GM18517 (cell line): ENCODE results near the gene KCNN3.

Experiments
- ATAC-seq: cut with Tn5 transposase; IDR thresholded peaks from one replicate; pipeline ENCODE4 v1.9.1; 2021; ENCODE audit warnings: mild to moderate bottlenecking, moderate library complexity; ENCODE audit not compliant: unreplicated experiment

Gene KCNN3

DNA sequence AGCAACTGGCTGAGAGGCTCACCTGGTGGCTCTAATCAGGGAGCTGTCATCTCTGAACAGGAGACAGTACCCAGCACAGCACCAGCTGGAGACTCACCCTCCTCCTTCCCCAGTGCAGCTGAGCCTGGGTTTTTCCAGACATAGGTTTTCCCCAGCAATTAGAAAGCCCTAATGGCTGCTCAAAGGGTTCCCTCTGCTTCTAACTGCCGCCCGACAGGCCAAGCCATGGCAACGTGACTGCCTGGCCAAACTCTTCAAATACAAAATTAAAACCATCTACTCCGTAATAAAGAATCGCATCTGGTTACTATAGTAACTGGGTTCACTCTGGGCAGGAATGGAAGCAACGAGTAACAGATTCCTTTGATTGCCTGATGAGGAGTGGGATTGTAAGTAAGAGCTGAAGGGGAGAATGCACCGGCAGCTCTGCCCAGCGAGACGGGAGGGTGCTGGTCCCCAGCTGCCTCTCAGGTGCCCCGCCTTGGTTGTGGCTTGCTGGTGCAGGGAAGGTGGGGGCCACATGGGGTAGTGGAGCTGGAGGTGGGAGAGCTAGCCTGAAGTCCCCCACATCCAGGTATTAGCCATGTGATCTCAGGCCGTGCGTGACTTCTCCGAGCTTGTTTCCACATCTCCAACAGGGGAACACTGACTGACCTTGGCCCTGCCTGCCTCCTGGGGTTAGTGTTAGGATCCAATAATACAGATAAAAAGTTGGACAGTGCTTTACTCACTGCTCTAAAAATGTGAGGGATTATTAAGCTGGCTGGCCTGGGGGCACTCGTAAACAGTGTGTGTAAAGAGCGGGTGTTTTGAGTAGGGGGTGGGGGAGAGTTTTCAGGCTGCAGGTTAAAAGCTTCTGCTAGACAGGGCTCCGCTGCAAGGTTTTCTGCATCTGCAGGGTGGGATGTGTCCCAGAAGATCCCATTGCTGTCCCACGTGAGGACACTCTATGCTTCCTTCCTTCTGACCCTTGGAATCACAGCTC lies 94.2 kb downstream of the KCNN3 start:
- ATAC-seq, result no peak

DNA sequence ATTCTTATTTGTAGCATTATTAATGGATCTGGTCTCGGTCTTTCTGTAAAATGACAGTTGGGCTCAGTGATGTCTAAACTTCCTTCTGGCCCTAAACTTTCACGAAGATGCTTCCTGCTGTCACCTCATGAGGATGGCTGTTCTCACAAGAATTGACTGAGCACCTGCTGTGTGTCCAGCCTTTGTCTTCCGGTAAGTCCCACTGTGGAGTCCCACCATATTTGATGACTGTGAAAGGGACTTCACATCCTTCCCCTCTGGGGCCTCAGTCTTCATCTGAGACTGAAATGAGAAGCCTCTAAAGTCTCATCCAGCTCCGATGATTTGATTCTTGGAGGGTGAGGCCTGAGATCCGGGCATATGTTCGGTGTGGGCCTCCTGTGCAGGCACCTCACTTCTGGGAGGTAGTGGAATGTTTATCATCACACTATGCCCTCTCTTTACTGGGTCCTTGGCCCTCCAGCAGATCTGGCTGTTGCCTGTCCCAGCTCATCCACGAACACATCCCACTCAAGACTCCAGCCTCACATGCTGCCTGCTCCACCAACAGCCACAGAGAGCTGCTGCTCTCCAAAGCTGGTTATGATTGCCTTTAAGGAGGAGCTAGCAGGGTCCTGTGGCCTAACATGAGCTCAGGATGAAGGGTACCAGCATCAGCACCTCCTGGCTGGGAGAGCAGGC lies 95.8 kb downstream of the KCNN3 start:
- no peak for ATAC-seq

DNA sequence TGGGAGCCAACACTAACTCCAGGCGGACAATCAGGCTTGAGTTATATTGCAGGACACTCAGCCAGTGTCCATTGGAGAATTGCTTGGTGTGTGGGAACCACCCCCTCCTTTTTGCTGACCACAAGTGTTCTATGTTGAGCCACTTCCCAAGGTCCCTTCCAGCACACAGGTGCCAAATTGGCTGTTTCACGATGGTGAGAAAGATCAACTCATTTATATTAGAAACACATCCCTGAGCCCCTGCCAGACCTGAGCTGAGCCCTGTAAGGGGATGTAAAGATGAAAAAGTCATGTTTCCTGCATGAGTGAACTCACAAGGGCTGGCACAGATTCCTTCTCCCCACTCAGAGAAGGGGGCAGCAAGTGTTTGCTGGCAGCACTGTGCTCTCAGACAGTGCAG lies 96.5 kb downstream of the KCNN3 start:
- ATAC-seq, result no peak

DNA sequence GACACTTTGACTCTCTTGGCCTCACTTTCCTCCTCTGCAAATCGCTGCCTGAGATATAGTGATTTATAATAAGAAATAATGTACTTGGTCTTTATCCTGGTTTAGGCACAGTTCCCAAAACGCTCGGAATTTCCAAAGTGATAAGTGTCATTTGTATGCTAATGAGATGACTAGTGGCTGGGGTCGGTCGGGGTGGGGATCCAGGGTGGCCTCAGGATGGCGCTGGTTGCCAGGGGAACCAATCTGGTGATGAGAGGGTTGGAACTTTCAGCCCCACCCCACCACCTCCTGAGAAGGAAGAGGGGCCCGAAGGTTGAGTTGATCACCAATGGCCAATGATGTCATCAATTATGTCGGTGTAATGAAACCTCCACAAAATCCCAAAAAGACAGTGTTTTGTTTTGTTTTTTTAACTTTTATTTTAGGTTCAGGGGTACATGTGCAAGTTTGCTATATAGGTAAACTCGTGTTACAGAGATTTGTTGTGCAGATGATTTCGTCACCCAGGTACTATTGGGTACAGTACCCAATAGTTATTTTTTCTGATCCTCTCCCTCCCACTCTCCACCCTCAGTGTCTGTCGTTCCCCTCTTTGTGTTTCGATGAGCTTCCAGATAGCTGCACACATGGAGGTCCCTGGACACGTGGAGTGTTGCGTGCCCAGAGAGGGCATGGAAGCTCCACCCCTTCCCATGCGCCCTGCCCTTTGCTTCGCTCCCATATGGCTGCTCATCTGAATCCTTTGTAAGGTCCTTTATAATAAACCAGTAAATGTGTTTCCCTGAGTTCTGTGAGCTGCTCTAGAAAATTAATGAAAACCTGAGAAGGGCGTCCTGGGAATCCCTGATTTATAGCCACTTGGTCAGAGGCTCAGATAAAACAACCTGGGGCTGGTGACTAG lies 97.2 kb downstream of the KCNN3 start:
- ATAC-seq, result no peak

DNA sequence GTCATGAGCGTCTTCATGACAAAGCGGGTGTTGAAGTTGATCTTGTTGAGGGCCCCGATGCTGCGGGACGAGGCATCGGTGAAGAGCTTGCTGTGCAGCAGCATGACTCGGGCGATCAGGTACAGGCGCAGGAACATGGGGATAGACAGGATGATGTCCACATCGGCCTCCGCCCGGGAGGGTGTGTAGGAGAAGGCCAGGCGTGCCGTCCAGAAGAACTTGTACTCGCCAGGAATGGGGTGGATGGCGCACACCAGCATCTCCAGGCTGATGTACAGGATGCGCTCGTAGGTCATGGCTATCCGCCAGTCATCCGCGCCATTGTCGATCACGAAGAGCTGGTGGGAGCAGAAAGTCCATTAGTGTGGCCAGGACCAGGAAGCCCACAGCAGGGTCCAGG lies 98.0 kb downstream of the KCNN3 start:
- ATAC-seq, result no peak

DNA sequence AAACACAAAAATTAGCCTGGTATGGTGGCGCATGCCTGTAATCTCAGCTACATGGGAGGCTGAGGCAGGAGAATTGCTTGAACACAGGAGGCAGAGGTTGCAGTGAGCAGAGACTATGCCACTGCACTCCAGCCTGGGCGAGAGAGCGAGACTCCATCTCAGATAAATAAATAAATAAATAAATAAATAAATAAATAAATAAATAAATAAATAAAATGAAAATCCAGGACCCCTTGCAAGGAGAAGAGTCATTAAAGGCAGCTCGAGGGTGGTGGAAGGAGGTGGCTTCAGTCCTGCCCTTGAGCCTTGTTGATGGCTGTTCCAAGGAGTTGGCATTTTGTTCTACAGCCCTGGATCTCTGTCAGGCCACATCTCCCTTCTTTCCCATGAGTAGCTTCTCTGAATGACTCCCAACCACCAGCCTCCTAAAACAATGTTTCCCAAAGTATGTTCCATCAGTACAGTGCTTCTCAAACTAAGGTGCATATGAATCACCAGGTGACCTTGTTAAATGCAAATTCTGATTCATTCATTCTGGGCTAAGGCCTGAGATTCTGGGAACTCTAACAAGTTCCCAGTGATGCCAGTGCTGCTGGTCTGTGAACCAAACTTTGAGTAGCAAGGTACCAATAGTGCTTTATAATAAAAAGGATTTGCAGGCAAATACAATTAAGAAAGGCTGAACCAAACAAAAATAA lies 99.0 kb downstream of the KCNN3 start:
- ATAC-seq, result no peak

DNA sequence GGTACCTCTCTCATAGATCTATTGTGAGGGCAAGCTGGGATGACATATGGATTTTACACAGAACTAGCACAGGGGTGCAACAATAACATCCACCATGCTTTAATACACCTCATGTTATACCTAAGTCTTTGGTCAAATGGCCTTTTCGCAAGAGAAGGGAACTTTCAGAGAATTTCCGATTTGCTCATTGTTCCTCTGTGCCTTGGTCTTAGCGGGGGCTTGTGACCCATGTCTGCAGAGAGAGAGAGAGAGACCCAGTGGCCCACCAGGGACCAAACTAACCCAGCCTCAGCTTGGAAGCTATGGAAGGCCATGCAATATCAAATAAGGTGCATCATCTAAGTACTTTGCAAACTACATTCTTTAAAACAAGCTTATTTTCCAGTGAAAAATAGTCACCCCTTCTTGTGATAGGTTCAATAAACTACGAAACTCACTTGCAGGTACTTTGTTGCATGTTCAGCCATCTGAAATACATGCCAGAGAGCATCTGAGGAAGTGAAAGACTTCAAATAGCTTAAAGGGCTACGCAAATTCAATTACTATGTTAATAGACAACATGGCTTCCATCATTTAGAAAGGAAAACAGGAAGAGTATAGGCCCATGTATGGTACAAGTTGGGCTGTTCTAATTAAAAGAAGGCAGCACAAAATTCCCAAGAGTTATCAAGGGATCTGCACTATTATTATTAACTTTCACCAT lies 100.7 kb downstream of the KCNN3 start:
- ATAC-seq, result no peak

DNA sequence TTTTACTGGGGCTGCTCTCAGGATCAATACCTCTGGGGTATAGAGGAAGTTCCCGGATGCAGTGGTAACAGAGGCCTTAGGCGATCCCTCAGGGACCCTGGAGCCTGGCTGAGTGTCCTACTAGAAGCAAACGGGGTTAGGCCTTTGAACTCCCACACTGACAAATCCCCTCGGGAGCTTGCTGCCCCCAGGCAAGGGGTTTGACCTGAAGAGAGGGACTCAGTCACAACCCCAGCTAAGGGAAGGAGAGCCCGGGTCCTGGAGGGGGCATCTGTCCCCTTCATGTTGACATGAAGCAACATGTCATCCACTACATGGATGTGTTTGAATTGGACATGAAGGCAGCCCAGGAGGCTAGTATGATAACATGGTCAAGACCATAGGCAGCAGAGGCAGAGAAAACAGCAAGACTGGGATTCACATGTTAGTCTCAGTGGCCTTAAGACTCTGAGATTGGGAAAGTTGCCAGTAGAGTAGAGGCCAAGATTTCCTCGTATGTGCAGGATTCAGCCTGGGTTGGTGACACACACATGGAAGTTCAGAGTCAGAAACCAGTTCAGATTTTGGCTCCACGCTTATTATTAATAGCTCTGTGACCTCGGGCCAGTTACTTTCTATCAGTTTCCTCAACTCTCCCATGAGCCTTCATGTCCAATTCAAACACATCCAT lies 101.5 kb downstream of the KCNN3 start:
- no peak for ATAC-seq

DNA sequence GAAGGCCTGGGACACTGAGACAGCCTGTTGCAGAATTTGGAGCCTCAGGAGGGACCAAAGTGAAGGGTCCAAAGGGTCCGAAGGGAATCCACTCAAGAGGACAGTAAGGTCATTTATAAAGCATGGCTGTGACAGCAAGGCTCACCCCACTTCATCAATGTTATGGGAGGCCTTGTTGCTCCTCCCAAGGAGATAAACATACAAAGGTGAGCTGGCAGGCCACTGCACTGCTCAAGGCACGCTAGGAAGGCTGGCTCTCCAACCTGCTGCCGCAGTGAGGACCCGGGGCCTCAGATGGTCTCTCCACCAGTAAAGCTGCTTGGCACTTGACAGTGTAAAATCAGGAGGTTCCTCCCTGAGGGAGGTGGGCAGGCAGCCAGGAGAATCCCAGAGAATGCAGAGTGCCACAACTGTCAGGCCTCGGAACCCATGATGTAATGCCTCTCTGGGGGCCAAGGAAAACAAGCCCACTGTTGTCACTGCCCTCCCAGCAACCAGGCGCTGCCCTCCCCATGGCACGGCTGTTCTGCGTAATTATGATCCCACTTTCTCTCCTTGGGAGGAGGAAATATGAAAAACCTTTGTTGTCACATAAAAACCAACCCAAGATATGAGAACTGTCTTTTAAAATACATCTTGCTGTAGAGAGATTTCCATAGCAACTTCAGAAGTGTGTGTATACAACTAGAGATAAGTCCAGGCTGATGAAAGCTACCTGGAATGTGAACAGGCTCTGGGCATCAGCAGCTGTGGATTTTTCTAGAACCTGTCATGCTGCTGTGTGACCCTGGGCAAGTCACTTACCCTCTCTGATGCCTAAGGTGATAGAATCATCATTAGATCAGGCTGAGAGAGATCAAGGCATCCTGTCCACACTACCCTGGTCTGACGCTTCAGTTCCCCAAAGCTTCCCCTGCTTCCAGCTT lies 102.5 kb downstream of the KCNN3 start:
- ATAC-seq, result no peak

DNA sequence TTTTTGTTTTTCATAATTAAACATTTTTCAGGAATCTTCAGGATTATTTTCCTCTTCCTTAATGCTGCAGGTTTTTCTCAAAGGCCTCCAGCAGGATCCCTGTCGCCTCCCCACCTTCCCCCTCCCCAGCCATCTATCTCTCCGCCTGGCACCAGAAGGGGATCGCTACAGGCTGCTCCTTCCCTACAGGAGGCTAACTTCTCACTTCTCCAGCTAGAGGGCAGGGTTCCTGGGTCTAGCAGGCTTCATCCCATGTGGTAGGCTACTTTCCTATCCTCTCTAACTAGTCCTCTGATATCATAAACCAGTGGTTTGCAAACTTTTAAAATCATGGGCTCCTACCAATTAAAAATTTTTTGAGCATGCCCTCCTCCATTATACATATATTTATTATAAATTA lies 104.1 kb downstream of the KCNN3 start:
- no peak for ATAC-seq

DNA sequence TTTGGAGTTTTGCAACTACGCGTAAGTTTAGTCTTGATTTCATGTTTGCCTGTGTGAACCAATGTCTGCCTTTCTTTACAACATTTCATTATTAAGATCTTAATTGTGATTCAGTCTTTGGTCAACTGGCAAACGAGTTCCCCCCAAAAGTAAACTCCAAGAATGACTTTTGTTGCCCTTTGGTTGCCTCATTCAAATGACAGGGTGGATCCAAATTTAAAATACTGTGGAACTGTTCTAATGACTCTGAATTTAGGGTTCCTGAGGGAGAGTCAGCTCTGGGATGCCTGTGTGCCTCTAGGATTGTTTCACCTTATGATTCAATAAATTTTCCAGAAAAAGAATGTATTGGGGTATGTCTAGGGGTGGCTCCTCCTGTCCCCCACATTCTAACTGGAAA lies 105.3 kb downstream of the KCNN3 start:
- no peak for ATAC-seq

DNA sequence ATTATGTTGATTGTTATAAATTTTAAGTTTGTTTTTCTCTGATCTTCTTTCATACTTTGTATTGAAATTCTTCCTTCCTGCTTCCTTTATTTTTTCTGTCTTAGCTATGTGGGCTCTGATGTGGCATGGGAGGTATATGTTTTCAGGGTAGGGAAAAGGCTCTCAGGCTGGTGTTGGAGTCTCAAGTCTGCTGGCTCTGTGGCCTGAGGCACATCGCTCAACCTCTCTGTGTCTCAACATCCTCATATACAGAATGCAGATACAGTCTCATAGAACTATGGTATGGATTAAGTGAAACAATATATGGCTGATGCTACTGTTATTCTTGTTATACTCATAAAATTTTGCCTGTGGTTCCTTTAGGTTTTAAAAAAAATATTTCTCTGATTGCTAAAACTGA lies 105.9 kb downstream of the KCNN3 start:
- ATAC-seq, result no peak

DNA sequence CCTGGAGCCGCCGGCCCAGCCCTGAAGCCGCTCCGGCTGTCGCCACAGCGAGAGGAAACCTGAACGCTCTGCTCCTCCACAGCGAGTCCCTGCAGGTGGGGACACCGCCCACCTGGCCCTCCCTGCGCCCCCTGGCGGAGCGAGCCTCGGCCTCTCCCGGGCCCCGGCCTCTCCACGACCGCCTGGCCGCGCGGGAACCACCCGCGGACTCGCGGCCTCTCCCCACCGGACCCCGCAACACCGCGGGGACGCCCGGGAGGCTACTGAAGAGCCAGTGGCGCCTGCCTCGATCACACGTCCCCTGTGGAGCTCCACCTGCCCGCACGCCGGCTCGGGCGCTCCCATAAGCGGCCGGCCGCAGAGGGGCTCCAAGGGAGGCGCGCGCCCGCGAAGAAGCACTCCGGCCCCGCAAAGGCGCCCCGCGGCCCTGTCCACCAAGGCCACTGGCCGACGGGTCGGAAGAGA lies 109.6 kb downstream of the KCNN3 start:
- ATAC-seq, result no peak

DNA sequence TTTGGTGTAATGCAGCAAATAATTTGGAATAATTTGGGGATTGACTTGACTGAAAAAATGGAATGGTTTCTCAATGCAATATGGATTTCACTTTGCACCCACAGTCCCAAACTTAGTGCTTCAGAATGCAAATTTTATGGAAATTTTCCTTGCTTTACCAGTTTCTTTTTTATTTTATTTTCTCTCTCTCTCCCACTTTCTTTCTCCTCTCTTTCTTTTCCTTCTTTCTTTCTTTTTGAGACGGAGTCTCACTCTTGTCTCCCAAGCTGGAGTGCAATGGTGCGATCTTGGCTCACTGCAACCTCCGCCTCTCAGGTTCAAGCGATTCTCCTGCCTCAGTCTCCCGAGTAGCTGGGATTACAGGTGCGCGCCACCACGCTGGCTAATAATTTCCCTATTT lies 110.3 kb downstream of the KCNN3 start:
- no peak for ATAC-seq

DNA sequence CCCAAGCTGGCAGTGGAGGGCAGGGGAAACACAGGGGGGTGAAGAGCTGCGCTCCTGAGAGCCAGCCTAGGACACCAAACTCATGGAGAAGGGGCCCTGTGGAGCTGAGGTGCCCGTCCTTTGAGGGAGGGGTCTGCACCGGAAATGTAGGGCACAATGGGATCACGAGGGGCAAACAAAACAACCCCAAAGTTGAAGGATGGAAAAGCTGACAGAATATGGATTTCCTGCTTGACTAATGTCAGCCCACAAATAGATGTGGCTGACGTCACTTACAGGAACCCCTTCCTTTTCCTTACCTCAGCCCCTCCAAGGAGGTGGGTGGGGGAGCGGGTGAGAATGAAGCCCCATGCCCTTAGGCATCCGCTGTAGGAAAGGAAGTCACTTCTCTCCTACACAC lies 110.9 kb downstream of the KCNN3 start:
- ATAC-seq, result no peak

DNA sequence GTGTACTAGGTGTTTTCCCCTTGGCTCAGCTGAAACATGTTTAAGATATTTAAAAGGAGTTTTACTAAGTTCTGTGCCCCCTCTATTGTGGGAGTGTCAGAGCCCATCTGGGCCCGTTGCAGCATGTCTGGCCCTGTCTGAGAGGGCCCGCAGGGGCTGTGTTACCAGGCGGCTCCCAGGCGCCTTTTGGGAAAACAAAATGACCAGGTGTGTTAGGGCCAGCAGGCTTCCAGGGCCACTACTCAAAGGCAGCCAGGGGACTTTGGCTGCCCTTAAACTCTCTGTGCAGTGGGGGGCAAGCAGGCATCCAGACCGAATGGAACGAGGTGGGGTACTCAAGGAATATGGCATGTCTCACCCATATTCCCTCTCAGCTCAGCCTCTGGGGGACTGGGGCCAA lies 111.7 kb downstream of the KCNN3 start:
- no peak for ATAC-seq

DNA sequence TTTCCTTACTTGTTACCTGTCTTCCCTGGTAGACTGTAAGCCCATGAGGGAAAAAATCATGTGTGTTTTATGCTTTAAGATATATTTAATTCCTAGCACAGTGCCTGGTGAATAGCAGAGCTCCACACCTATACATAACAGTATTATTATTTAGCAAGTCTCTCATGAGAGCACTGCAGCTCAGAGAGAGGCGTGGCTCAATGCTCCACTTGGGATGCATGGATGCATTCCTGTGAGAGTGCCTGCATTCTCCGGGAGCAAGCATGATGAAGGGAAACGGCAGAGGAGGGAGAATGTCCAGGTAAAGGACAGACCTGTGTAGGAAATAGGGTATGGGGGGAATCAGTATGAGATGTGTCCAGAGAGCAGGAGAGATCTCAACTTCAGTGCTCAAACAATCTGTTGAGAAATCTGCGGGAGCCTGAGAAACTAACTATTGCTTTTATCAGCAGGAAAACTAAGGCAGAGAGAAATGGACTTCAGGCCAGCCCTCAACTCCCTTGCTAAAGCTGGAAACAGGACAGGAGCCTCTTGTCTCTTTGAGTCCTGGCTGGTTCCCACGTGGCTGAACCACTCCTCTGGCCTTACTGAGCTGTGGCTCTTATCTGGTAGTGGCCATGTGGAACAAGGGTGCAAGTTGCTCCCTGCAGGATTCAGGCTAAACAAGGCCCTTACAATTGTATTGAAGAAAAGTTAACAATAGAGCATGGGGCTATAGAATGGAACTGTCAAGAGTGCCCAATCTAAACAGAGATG lies 113.1 kb downstream of the KCNN3 start:
- ATAC-seq, result no peak
